Breast epithelium (tissue), 3 donors: ENCODE results near the gene ARID1B.

Experiments used
- POLR2A ChIP-seq: fragments of 450-650 bp; IDR thresholded peaks from one replicate; pipeline ENCODE4 v1.6.1; 2016; ENCODE audit warnings: antibody characterized with exemption, mild to moderate bottlenecking, moderate library complexity
- POLR2AphosphoS5 ChIP-seq, 3 donors: sonication (generic); formaldehyde crosslinking; IDR thresholded peaks; one replicate each; pipeline ENCODE4 v1.6.1; 2017; ENCODE audit warnings: antibody characterized with exemption in 3 of 3
- TF ChIP-seq, protein P1 (sequence below), 3 donors: fragments of 450-650 bp; IDR thresholded peaks; one replicate each; pipeline ENCODE4 v1.5.1; 2016 to 2017; ENCODE audit warnings: antibody characterized with exemption in 3 of 3, mild to moderate bottlenecking in 3 of 3, moderate library complexity in 3 of 3

DNA sequence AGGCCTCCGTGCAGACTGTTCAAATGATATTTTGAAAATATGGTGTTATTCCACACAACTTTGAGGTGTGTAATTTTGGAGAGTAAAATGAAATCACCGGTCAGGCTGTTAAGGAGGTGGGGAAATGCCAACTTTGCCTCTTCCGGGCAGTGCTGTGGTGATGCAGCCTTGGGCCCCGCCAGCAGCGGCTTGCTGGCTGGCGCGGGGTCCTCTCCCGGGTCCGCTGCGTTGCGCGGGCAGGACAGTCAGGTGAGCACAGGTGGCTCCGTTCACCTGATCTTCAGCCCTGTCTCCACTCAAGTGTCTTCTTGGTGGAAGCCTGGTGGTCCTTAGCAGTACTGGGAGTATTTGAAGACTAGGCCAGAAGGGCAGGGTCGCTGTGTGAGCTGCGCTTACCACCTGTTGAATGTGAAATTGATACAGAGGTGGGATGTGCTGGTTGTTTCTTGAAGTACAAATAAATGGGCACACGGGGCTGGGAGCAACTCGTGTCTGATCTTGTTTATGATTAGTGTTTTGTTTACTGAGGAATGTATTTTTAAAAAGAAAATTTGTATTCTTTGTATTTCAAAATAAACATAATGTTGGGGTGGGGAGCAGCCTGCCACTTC is 184.2 kb downstream of the ARID1B start:
- TF ChIP-seq, protein P1, sequence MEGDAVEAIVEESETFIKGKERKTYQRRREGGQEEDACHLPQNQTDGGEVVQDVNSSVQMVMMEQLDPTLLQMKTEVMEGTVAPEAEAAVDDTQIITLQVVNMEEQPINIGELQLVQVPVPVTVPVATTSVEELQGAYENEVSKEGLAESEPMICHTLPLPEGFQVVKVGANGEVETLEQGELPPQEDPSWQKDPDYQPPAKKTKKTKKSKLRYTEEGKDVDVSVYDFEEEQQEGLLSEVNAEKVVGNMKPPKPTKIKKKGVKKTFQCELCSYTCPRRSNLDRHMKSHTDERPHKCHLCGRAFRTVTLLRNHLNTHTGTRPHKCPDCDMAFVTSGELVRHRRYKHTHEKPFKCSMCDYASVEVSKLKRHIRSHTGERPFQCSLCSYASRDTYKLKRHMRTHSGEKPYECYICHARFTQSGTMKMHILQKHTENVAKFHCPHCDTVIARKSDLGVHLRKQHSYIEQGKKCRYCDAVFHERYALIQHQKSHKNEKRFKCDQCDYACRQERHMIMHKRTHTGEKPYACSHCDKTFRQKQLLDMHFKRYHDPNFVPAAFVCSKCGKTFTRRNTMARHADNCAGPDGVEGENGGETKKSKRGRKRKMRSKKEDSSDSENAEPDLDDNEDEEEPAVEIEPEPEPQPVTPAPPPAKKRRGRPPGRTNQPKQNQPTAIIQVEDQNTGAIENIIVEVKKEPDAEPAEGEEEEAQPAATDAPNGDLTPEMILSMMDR (IDR thresholded peaks at IDR 0.05), result no peak
- TF ChIP-seq POLR2A, result no peak
- TF ChIP-seq POLR2AphosphoS5 (IDR thresholded peaks at IDR 0.05), result no peak
